Liver (tissue), 9 donors: ENCODE measurements around the gene PTPN4. TPM values are rescaled to one million over a fixed set of nuclear protein-coding genes. Genes with fewer than 3 reads are reported as not detected.
"Not testable (repeated sequence)": the region's sequence is repeated elsewhere in the genome, so short reads cannot be mapped to it uniquely, and the experiment has no call there.

Experiments used
- DNase-seq: peaks from one replicate; pipeline ENCODE4 v3.0.0-alpha.2; 2017; ENCODE audit warnings: low spot score
- H3K27ac ChIP-seq, 2 donors: one replicate each; pipeline ENCODE4 v1.7.0; 2013; ENCODE audit warnings: inconsistent platforms in 2 of 2, low read length in 2 of 2, control low read depth in 1 of 2, low read depth in 1 of 2, mild to moderate bottlenecking in 1 of 2
- H3K27me3 ChIP-seq, 4 donors: one replicate each; pipeline versions ENCODE4 v1.6.1 to v1.7.0; 2013; ENCODE audit warnings: low read length in 3 of 4, inconsistent platforms in 1 of 4, mild to moderate bottlenecking in 1 of 4, moderate library complexity in 1 of 4; ENCODE audit not compliant: control insufficient read depth in 4 of 4, insufficient read depth in 4 of 4
- H3K36me3 ChIP-seq, 4 donors: one replicate each; pipeline versions ENCODE4 v1.6.1 to v1.7.0; 2013; ENCODE audit warnings: low read length in 3 of 4, mild to moderate bottlenecking in 3 of 4, low read depth in 1 of 4, moderate library complexity in 1 of 4; ENCODE audit not compliant: control insufficient read depth in 4 of 4, insufficient read depth in 3 of 4
- H3K4me1 ChIP-seq, 4 donors: one replicate each; pipeline versions ENCODE4 v1.6.1 to v1.7.0; 2013; ENCODE audit warnings: low read length in 3 of 4, mild to moderate bottlenecking in 3 of 4, moderate library complexity in 1 of 4; ENCODE audit not compliant: control insufficient read depth in 4 of 4, insufficient read depth in 4 of 4
- H3K4me3 ChIP-seq, 3 donors: one replicate each; pipeline versions ENCODE4 v1.6.1 to v1.7.0; 2013; ENCODE audit warnings: low read length in 3 of 3, control low read depth in 1 of 3, low read depth in 1 of 3, mild to moderate bottlenecking in 1 of 3
- H3K9ac ChIP-seq, 2 donors: one replicate each; pipeline ENCODE4 v1.7.0; 2013; ENCODE audit warnings: low read length in 2 of 2, mild to moderate bottlenecking in 2 of 2, moderate library complexity in 2 of 2, control low read depth in 1 of 2, low read depth in 1 of 2
- H3K9me3 ChIP-seq, 4 donors: one replicate each; pipeline versions ENCODE4 v1.6.1 to v1.7.0; 2013; ENCODE audit warnings: low read length in 3 of 4; ENCODE audit not compliant: control insufficient read depth in 4 of 4
- EGR1 ChIP-seq, 2 donors: IDR thresholded peaks; 2 replicates each; pipeline ENCODE4 v1.6.1; 2016 to 2018; ENCODE audit warnings: antibody characterized with exemption in 2 of 2, low read depth in 2 of 2
- FOXA2 ChIP-seq: IDR thresholded peaks from 2 replicates; pipeline ENCODE4 v1.6.1; 2016; ENCODE audit warnings: antibody characterized with exemption
- HNF4A ChIP-seq, 2 donors: conservative IDR thresholded peaks; 2 replicates each; pipeline ENCODE4 v1.6.1; 2016; ENCODE audit warnings: antibody characterized with exemption in 2 of 2, mild to moderate bottlenecking in 2 of 2
- HNF4G ChIP-seq: IDR thresholded peaks from 2 replicates; pipeline ENCODE4 v1.6.1; 2016; ENCODE audit warnings: antibody characterized with exemption
- NR2F2 ChIP-seq: IDR thresholded peaks from 2 replicates; pipeline ENCODE4 v1.6.1; 2016; ENCODE audit warnings: antibody characterized with exemption
- RAD21 ChIP-seq, 2 donors: IDR thresholded peaks; 2 replicates each; pipeline ENCODE4 v1.6.1; 2016; ENCODE audit warnings: antibody characterized with exemption in 2 of 2, mild to moderate bottlenecking in 2 of 2
- RXRA ChIP-seq, 2 donors: IDR thresholded peaks; 2 replicates each; pipeline ENCODE4 v1.6.1; 2017 to 2018; ENCODE audit warnings: antibody characterized with exemption in 2 of 2, mild to moderate bottlenecking in 1 of 2
- SP1 ChIP-seq: IDR thresholded peaks from 2 replicates; pipeline ENCODE4 v1.6.1; 2018; ENCODE audit warnings: antibody characterized with exemption, mild to moderate bottlenecking
- TAF1 ChIP-seq: conservative IDR thresholded peaks from 2 replicates; pipeline ENCODE4 v1.6.1; 2016; ENCODE audit warnings: antibody characterized with exemption, mild to moderate bottlenecking
- YY1 ChIP-seq: IDR thresholded peaks from 2 replicates; pipeline ENCODE4 v1.6.1; 2016; ENCODE audit warnings: antibody characterized with exemption, mild to moderate bottlenecking
- WGBS: extraction: QIAGEN DNeasy Blood & Tissue Kit; methylation state at CpG from one replicate; pipeline ENCODE4 v1.1.7; 2013; 5-methylcytosine and 5-hydroxymethylcytosine counted together
- polyA plus RNA-seq, 2 donors: library from polyadenylated mRNA; stranded (reverse) in 1 of 2; unstranded in 1 of 2; fragments of 200-250 nt in 1 of 2; fragments of >200 nt in 1 of 2; fragmentation: Nextera tagmentation in 1 of 2; extraction: Ambion mirVana in 1 of 2; gene quantifications; one replicate each; pipeline versions ENCODE4 v1.2.1 to v1.2.3, GENCODE V29; 2013 to 2015
- total RNA-seq, 2 donors: library from RNA; depleted of rRNA; stranded (reverse); fragments of >200 nt; gene quantifications; one replicate each; pipeline ENCODE4 v1.2.3, GENCODE V29; 2014
- TF ChIP-seq, protein P1 (sequence below): IDR thresholded peaks from 2 replicates; pipeline ENCODE4 v1.6.1; 2016; ENCODE audit warnings: antibody characterized with exemption
- TF ChIP-seq, protein P2 (sequence below): IDR thresholded peaks from 2 replicates; pipeline ENCODE4 v1.6.1; 2016; ENCODE audit warnings: antibody characterized with exemption
- TF ChIP-seq, protein P3 (sequence below): IDR thresholded peaks from 2 replicates; pipeline ENCODE4 v1.6.1; 2016; ENCODE audit warnings: antibody characterized with exemption, mild to moderate bottlenecking
- TF ChIP-seq, protein P4 (sequence below): IDR thresholded peaks from 2 replicates; pipeline ENCODE4 v1.6.1; 2016; ENCODE audit warnings: antibody characterized with exemption
- donor health status: healthy.
- donor health status: healthy.
- donor health status: healthy.
- donor health status: healthy.
- donor health status: healthy.

The PTPN4 gene
- total and polyA plus RNA-seq, 4 donors: 4.2 to 34.6 (median 9.5) TPM

DNA sequence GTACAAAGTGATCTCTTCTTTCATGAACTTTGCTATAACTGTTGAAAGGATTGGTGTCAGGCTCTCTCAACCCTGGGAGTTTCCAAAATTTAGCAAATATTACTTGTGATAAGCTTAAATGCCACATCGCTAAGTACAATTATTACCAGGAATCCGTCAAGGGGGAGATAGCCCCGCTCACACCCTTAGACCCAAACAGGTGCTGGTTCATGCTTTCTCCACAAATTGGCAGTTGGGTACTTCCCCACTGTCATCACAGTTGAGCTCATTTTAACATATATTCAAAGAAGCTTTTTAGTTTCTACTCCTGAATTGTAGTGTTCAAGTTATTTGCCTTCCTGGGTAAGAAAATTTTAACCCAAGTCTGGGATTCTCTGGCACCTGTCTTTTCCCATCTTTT, 223.4 kb downstream of the PTPN4 start (continued):
- TF ChIP-seq, protein P1, sequence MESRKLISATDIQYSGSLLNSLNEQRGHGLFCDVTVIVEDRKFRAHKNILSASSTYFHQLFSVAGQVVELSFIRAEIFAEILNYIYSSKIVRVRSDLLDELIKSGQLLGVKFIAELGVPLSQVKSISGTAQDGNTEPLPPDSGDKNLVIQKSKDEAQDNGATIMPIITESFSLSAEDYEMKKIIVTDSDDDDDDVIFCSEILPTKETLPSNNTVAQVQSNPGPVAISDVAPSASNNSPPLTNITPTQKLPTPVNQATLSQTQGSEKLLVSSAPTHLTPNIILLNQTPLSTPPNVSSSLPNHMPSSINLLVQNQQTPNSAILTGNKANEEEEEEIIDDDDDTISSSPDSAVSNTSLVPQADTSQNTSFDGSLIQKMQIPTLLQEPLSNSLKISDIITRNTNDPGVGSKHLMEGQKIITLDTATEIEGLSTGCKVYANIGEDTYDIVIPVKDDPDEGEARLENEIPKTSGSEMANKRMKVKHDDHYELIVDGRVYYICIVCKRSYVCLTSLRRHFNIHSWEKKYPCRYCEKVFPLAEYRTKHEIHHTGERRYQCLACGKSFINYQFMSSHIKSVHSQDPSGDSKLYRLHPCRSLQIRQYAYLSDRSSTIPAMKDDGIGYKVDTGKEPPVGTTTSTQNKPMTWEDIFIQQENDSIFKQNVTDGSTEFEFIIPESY: no peak
- TF ChIP-seq TAF1 (no peak), RAD21 (IDR thresholded peaks at IDR 0.05) (no peak), NR2F2 (no peak)

DNA sequence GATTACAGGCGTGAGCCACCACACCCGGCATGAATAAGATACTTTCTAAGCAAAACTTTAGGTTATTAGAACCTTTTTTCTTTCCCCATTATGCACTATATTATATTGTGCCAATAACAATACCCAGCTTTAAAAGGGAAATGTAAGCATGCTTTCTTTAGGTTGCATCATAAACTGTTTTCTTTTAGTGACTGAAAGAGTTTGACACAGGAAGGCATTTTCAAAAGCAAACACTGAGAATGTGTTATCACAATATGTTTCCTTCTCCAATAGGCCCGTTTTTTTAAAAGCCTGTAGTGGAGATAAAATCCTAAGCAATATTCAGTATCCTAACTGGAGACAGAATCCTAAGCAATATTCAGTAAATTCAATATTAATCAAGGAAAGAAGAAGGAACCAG, 236.4 kb downstream of the PTPN4 start:
- Histone ChIP-seq H3K9me3 (no peaks in the 10 kb centered on the region), H3K27me3 (no peaks in the 10 kb centered on the region), H3K9ac (no peak overlapping the region), H3K4me3 (no peak overlapping the region), H3K4me1 (no peaks in the 10 kb centered on the region), H3K27ac (no peak overlapping the region), H3K36me3 (no peaks in the 10 kb centered on the region)
- no peak for TF ChIP-seq YY1
- TF ChIP-seq, protein P1: no peak
- WGBS: 71% methylated on average over 3 of the region's 3 CpGs
- DNase-seq: no peak

DNA sequence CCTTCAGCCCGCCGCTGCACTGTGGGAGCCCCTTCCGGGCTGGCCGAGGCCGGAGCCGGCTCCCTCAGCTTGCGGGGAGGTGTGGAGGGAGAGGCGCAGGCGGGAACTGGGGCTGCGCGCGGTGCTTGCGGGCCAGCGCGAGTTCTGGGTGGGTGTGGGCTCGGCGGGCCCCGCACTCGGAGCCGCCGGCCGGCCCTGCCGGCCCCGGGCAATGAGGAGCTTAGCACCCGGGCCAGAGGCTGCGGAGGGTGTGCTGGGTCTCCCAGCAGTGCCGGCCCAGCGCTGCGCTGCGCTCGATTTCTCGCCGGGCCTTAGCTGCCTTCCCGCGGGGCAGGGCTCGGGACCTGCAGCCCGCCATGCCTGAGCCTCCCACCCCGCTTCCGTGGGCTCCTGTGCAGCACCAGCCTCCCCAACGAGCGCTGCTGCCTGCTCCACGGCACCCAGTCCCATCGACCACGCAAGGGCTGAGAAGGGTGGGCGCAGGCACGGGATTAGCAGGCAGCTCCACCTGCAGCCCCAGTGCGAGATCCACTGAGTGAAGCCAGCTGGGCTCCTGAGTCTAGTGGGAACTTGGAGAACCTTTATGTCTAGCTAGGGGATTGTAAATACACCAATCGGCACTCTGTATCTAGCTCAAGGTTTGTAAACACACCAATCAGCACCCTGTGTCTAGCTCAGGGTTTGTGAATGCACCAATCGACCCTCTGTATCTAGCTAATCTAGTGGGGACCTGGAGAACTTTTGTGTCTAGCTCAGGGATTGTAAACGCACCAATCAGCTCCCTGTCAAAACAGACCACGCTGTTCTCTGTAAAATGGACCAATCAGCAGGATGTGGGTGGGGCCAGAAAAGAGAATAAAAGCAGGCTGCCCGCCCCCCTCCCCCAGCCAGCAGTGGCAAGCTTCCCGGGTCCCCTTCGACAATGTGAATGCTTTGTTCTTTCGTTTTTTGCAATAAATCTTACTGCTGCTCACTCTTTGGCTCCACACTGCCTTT, 237.5 kb downstream of the PTPN4 start:
- H3K9me3 ChIP-seq, H3K4me1 ChIP-seq, H3K27ac ChIP-seq, H3K27me3 ChIP-seq, DNase-seq, H3K4me3 ChIP-seq, H3K36me3 ChIP-seq, H3K9ac ChIP-seq: not testable (repeated sequence)
- WGBS: 97% methylated on average over 55 of the region's 55 CpGs

DNA sequence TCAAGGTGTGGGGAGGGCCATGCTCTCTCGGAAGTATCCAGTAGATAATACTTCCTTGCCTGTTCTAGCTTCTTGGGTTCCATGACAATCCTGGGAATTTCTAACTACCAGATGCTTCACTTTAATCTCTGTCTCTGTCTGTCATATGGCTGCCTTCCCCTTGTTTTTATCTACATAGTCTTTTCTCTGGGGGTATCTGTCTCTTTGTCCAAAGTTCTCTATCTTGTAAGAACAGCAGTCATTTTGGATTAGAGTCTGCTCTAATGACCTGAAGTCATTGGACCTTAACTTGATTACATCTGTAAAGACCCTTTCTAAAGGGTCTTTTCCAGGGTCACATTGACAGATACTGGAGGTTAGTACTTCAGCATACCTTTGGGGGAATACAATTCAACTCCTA, 241.7 kb downstream of the PTPN4 start:
- Histone ChIP-seq H3K9ac (no peak overlapping the region), H3K4me1 (no peaks in the 10 kb centered on the region)
- TF ChIP-seq RXRA (IDR thresholded peaks at IDR 0.05) (no peak), SP1 (no peak), FOXA2 (no peak), HNF4G (no peak), RAD21 (IDR thresholded peaks at IDR 0.05) (no peak), YY1 (no peak), EGR1 (IDR thresholded peaks at IDR 0.05; ENCODE audit: low read depth in 2 of 2) (no peak), NR2F2 (no peak), HNF4A (conservative IDR thresholded peaks at IDR 0.05) (no peak), TAF1 (no peak)
- TF ChIP-seq, protein P2, sequence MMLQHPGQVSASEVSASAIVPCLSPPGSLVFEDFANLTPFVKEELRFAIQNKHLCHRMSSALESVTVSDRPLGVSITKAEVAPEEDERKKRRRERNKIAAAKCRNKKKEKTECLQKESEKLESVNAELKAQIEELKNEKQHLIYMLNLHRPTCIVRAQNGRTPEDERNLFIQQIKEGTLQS: no peak
- TF ChIP-seq, protein P3, sequence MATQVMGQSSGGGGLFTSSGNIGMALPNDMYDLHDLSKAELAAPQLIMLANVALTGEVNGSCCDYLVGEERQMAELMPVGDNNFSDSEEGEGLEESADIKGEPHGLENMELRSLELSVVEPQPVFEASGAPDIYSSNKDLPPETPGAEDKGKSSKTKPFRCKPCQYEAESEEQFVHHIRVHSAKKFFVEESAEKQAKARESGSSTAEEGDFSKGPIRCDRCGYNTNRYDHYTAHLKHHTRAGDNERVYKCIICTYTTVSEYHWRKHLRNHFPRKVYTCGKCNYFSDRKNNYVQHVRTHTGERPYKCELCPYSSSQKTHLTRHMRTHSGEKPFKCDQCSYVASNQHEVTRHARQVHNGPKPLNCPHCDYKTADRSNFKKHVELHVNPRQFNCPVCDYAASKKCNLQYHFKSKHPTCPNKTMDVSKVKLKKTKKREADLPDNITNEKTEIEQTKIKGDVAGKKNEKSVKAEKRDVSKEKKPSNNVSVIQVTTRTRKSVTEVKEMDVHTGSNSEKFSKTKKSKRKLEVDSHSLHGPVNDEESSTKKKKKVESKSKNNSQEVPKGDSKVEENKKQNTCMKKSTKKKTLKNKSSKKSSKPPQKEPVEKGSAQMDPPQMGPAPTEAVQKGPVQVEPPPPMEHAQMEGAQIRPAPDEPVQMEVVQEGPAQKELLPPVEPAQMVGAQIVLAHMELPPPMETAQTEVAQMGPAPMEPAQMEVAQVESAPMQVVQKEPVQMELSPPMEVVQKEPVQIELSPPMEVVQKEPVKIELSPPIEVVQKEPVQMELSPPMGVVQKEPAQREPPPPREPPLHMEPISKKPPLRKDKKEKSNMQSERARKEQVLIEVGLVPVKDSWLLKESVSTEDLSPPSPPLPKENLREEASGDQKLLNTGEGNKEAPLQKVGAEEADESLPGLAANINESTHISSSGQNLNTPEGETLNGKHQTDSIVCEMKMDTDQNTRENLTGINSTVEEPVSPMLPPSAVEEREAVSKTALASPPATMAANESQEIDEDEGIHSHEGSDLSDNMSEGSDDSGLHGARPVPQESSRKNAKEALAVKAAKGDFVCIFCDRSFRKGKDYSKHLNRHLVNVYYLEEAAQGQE: no peak
- TF ChIP-seq, protein P1: no peak
- TF ChIP-seq, protein P4, sequence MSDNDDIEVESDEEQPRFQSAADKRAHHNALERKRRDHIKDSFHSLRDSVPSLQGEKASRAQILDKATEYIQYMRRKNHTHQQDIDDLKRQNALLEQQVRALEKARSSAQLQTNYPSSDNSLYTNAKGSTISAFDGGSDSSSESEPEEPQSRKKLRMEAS: no peak

More for the DNA sequence above, 241.7 kb downstream of the PTPN4 start:
- H3K4me3 ChIP-seq: no peak overlapping the region
- no peak overlapping the region for H3K27ac ChIP-seq
- DNase-seq: no peak
- H3K9me3 ChIP-seq: no peaks in the 10 kb centered on the region
- 91% methylated on average over 1 of the region's 1 CpG for WGBS
- no peaks in the 10 kb centered on the region for H3K36me3 ChIP-seq
- H3K27me3 ChIP-seq: no peaks in the 10 kb centered on the region
